HG02588 (cell line): Measurements from ENCODE around the gene PSME3IP1.

ENCODE experiments used
- ATAC-seq: cut with Tn5 transposase; IDR thresholded peaks from one replicate; pipeline ENCODE4 v1.9.1; 2021; ENCODE audit warnings: mild to moderate bottlenecking, moderate library complexity; ENCODE audit not compliant: unreplicated experiment

PSME3IP1 gene

DNA sequence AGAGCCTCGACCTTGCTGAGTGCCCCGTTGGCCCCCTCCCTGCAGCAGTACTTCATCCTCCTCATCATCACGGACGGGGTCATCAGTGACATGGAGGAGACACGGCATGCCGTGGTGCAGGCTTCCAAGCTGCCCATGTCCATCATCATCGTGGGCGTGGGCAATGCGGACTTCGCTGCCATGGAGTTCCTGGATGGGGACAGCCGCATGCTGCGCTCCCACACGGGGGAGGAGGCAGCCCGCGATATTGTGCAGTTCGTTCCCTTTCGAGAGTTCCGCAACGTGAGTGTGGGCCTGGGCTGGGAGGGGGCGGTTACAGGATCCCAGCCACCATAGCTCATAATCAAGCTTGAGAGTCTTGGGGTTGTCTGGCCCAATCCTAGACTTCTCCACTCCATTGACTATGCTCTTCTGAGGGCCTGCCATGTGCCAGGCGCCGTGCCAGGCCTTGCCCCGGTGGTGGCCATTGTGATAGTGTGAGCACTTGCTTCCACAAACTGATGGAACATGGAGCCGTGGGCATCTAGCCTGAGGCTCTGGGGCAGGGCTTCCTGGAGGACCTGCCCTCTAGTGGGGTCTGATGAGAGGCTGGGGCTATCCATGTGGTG is 39.7 kb downstream of the PSME3IP1 start:
- ATAC-seq: no peak

DNA sequence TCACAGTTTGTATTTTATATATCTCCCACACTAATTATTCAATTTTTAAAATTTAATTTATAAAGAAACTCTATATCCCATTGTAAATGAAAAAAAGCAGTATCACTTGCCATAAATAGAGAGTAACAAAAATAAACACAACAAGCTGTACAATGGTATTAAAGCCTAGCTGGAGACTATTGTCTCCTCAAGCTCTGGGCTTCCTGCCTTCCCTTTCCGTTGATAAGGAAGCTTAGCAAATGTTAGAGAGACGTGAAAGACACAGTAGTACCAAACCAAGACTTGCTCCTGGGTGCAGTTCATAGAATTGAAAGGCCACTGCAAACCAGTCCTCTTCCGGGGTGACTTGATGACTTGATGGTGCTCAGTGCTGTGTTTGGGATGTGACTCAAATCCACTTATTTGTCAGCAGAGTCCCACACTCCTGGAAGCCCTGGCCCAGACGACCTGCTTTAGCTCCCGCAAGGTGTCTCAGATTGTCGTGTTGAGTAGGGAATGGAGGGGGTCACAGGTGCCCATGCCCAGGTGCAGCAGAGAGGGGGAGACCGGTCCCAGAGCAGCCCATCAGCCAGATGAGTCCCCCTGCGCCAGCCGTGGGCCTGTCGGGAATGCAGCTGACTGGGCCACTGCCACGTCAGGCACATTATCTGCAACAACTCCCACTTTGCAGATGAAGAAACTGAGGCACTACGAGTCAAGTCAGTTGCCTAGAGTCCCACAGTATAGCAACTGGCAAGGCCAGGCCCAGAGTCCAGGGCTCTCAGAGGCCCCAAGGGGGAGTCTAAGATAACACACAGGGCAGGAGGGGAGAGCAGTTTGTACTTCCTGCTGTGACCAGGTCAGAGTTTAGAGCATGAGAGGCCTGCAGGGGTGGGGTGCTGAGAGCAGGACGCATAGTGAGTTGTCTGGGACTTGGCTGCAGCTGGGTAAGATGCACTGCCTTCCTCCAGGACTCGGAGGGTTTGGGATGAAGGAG is 40.5 kb downstream of the PSME3IP1 start:
- ATAC-seq: no peak

DNA sequence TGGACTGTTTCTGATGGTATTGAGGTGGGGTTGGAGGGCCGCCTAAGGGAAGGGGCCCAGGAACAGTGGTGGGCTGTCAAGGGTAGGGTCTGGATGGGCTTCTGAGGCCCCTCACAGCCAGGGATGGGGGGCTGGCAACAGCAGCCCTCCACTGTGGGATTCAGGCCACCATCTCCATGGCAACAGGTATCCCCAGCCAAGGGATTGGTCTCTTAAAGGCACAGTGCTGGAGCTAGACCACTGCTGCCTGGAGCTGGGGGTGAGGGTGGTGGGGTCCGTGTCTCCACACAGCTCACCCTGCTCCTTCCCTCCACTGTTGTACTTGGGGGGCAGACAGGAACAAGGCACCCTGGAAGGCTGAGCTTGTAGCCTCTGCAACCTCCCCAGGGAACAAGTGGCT is 41.8 kb downstream of the PSME3IP1 start:
- ATAC-seq: no peak

DNA sequence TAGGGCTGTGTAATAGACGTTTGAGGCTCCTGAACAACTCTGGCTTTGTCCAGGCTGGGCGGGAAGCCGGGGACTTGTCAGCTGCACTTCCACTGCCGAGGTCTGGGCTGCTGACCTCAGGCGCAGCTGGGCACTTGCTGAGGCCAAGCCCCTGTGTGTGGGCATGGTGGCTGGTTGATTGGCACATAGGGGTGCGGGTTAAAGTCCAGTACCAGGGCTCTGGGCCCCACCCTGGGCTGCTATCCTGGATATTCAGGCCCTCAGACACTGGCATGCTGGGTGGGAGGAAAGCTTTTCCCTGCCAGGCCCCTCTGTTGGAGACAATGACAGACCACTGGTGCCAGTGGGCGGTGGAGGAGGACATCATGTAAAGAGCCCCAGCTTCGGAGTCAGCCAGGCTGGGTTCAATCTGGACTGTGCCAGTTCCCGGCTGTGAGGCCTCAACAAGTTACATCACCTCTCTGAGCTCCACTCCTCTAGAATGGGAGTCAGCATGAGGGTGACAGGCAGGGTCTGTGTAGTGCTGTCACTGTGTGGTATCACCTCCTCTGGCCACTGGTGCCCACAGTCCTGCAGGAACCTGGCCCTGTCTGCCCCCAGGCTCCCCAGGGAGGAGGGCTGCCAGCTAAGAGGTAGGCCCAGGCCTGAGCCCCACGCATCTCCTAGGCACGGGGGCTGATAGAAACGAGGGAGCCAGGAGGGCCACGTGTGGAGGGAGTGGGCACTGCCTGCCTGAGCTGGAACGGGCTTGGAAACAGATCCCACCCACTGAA is 42.5 kb downstream of the PSME3IP1 start:
- ATAC-seq: no peak

GRCh38 chr16:57141822-57142631 is 43.8 kb downstream of the PSME3IP1 start:
- no peak for ATAC-seq

DNA sequence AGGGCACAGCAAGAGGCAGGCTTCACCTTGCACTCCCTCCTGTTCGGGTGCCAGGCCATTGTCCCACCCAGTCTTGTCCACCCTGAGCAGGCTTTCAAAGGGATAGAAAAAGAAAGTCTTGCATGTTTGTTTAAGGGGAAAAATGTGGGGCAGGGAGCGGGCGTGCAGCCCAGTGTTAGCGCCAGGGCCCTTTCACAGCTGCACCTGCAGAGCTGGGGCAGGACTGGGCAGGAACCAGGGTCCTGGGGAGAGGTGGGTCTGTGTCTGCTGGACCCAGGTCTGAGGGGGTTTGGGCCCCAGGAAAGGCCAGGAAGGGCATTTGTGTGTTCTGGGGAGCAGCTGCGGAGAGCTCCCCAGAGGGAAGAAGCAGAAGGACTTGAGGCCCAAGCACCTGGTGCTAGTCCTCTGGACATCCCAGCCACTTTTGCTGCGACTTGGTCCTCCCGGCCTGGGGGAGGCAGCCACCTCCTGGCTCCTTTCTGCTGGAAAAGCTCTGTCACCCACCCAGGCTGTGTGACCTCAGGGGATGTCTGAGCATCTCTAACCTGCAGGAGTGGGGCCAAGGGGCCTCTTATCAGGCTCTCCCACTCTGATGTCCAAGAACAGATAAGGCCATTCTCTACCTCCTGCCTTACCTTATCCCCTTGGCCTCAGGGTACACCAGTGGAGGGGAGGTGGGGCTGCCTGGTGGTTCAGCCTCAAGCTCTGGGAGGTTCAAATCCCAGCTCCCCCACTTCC is 44.7 kb downstream of the PSME3IP1 start:
- no peak for ATAC-seq

DNA sequence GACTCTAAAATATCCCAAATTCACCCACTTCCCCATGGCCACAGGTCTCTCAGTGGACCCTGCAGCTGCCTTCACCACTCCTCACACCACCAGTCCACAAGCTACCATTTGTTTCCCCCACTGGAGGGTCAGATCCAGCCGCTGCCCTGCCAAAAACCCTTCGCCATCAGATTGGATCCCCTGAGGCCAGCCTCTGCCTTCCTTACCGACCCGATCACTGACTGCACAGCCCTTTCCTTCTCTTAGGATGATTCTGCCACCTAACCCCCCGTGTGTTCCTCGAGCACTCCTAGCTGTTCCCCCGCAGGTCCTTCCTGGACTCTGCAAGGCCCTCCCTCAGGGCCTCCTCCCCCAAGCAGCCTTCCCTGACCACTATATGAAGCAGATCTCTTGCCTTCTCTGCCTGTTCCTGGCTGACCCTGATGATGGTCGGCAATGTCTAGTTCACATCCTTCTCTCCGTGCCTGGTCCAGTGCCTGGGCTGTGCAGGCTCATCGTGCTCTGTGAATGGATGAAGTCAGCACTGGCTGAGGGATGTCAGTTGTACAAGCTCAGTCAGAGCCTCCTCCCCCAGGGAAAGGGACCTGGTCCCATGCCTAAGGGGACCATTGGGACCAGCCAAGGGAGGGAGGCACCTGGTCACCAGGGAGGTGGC is 47.4 kb downstream of the PSME3IP1 start:
- ATAC-seq: no peak

DNA sequence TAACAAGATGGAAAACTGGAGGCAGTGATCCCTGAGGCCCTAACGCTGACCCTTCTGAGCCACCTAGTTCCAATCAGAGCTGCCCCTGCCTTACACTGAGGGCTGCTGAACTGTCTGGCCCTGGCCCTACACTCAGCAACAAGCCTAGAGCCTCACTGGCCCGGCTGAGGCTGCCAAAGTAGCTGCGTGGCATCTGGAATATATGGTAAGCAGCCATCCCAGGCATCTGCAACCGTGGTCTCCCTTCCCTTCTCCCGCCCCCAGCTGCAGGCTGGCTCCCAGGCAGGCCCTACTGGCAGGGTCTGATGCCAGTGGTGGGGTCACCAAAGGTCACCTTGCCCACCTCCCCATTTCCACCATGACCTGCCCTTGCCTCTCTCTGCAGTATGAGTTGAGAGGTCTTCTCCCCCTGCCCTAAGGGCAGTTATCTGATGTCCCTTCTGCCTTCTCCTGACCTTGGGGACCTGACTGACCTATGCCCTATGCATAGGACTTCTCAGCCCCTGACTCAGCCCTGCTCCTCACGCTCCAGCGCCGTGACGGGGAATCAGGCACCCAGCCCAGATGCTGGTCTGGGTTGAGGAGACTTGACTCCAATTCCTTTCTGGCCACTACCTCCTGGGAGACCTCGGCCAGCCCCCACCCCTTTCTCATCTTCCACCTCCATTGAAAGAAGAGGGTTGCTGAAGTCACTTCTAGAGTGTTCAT is 48.1 kb downstream of the PSME3IP1 start:
- no peak for ATAC-seq

DNA sequence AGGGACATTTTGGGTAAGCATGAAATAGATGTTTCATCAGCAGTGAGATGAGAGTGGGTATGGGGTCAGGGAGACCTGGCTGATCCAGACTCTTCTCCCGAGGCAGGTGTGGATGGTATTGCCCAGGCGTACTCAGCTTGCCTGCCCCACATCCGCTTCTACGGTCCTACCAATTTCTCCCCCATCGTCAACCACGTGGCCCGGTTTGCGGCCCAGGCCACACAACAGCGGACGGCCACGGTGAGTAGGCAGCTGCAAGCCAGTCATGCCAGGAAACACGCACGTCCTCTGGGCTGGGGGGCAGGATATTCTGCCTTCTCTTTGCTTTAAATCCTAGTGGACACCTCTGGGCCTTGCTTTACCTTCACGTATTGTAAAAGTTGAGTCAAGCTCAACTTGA is 48.8 kb downstream of the PSME3IP1 start:
- no peak for ATAC-seq

GRCh38 chr16:57134982-57135381 is 50.9 kb downstream of the PSME3IP1 start:
- ATAC-seq: no peak

DNA sequence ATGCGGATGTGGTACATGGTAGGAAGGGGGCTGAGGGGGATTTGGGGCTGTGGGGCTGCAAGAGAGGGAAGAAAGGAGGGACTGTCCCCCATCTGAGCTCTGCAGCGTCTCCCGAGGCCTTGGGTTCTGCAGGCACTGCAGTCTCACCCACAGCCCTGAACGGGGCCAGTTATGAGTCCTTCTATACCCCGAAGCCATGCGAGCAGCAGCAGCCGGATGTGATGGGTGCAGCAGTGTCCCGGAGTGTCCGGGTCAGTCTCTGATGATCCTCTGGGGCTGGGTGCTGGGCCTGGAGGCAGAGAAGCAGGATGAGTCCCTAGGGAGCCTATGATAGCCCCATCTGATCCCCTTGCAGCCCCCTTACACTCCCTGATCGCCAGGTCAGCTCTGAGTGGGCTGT is 52.0 kb downstream of the PSME3IP1 start:
- ATAC-seq: no peak

- ATAC-seq: no peak
Observed at GRCh38 chr16:57133031-57133430, 52.8 kb downstream of the PSME3IP1 start.

DNA sequence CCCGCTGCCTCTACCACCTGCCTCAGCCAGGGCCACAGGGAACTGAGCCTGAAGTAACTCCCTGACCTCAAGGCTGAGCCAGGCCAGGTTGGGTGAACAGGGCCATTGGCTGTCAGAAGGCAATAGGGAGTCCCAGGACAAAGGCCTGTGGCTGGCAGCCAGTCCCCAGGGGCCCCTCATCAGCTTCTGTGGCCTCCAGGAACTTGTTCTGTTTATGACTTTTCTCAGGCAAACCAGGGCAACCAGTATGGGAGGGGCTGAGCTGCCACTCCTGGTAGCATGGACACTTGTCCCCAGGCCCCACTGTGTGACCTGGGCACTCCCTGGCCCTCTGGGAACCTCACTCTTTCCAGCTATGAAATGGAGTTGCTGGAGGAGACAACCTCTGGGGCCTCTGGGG is 53.4 kb downstream of the PSME3IP1 start:
- ATAC-seq: no peak

DNA sequence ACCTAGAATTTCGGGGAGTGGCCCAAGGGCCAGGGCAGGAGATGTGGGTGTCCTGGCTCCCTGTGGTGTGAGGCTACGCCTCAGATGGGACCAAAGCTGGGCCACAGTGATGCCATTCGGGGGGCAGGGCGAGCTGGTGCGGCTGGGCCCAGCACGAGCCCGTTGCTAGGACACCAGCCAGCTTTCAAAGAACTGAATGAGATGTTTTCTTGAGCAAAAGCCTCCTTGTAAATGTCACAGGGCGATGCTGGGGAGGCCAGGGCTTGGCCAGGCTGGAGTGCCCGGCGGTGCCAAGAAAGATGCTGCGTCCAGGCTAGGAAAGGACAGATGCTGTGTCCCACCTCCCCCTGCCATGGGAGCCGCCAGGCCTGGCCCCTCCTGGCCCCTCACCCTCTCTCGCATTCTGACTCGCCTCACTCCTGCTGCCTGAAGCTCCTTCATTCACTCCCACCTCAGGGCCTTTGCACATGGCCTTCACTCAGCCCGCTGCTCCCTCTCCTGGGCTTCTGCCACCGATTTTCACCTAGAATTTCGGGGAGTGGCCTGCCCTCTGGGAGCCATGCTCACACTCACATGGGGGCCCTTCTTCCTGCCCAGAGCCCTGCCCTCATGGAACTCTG is 54.4 kb downstream of the PSME3IP1 start:
- no peak for ATAC-seq

GRCh38 chr16:57130950-57131321 is 54.9 kb downstream of the PSME3IP1 start:
- ATAC-seq: no peak

DNA sequence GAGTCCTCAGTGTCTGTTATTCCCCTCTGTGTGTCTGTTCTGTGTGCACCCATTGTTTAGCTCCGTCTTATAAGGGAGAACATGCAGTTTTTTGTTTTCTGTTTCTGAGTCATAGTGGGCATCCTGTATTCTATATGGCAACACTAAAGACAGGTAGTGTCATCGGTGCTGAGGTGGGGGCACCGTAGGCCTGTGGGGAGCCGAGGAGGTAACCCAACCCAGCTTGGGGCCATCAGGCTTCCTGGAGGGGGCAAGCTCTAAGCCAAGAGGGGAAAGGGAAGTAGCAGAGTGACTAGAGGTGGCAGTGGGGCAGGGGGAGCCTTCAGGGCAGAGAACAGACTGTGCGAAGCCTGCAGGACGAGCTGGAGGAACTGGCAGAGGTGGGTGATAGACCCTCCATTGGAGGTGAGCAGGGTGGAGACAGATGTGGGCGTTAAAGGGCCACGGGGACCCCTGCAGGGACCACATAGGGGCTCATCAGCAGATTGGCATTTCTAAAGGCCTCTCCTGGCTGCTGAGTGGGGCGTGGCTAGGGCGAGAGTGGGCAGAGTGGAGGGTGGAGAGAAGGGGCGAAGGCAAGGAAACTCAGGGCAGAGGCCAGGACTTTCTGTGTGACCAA is 57.0 kb downstream of the PSME3IP1 start:
- no peak for ATAC-seq

- ATAC-seq: no peak
Observed at GRCh38 chr16:57127836-57128235, 58.0 kb downstream of the PSME3IP1 start.
